SU-DHL-6 (cell line): Measurements from ENCODE around the gene RBM44.

Experiments
- EZH2phosphoT487 ChIP-seq: fragments of 200-600 bp; sonication (generic), shearing (Covaris generic); conservative IDR thresholded peaks from 2 replicates; pipeline ENCODE4 v1.6.1; 2018; ENCODE audit warnings: mild to moderate bottlenecking, antibody characterized with exemption, low read length, moderate library complexity, mixed read lengths
- TF ChIP-seq, protein P1 (sequence below): fragments of 200-600 bp; sonication (generic); IDR thresholded peaks from one replicate; pipeline ENCODE4 v1.5.1; 2017; ENCODE audit warnings: antibody characterized with exemption, mild to moderate bottlenecking, low read length, moderate library complexity; ENCODE audit not compliant: insufficient read depth, poor library complexity, severe bottlenecking

DNA sequence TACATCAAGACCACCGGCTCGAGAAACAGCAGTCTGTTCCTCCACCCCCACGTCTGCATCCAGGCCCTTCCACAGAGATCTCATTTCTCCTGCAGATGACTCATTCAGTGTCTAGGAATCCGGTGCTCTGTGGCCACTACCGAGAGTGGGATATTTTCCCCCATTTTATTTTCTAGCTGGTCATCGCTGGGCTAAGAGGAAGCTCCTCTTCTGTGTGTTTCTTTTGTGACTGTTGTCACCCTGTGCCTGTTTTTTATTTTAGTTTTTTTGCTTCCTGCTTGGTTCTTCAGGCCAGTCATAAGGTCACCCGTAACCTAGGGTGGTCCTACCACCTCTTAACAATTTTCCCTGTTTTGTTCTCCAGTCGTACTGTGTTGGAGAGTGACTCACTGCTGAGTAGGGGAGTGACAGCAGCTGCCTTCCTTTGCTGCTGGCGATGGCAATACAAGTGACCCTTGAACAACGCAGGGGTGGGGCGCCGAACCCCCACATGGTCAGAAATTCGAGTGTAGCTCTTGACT lies 67.6 kb downstream of the RBM44 start:
- TF ChIP-seq, protein P1, sequence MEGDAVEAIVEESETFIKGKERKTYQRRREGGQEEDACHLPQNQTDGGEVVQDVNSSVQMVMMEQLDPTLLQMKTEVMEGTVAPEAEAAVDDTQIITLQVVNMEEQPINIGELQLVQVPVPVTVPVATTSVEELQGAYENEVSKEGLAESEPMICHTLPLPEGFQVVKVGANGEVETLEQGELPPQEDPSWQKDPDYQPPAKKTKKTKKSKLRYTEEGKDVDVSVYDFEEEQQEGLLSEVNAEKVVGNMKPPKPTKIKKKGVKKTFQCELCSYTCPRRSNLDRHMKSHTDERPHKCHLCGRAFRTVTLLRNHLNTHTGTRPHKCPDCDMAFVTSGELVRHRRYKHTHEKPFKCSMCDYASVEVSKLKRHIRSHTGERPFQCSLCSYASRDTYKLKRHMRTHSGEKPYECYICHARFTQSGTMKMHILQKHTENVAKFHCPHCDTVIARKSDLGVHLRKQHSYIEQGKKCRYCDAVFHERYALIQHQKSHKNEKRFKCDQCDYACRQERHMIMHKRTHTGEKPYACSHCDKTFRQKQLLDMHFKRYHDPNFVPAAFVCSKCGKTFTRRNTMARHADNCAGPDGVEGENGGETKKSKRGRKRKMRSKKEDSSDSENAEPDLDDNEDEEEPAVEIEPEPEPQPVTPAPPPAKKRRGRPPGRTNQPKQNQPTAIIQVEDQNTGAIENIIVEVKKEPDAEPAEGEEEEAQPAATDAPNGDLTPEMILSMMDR = no peak
- no peak for TF ChIP-seq EZH2phosphoT487
